Fibroblast of peridontal ligament (primary cell): ENCODE results near the gene LAMA4.
A peak's percentile ranks its signal among the peaks of the same experiment; 100 is the strongest.

Experiments used
- DNase-seq: peaks from one replicate; pipeline ENCODE4 v3.0.0-alpha.2; 2010; ENCODE audit errors: extremely low read depth

Gene LAMA4, protein sequence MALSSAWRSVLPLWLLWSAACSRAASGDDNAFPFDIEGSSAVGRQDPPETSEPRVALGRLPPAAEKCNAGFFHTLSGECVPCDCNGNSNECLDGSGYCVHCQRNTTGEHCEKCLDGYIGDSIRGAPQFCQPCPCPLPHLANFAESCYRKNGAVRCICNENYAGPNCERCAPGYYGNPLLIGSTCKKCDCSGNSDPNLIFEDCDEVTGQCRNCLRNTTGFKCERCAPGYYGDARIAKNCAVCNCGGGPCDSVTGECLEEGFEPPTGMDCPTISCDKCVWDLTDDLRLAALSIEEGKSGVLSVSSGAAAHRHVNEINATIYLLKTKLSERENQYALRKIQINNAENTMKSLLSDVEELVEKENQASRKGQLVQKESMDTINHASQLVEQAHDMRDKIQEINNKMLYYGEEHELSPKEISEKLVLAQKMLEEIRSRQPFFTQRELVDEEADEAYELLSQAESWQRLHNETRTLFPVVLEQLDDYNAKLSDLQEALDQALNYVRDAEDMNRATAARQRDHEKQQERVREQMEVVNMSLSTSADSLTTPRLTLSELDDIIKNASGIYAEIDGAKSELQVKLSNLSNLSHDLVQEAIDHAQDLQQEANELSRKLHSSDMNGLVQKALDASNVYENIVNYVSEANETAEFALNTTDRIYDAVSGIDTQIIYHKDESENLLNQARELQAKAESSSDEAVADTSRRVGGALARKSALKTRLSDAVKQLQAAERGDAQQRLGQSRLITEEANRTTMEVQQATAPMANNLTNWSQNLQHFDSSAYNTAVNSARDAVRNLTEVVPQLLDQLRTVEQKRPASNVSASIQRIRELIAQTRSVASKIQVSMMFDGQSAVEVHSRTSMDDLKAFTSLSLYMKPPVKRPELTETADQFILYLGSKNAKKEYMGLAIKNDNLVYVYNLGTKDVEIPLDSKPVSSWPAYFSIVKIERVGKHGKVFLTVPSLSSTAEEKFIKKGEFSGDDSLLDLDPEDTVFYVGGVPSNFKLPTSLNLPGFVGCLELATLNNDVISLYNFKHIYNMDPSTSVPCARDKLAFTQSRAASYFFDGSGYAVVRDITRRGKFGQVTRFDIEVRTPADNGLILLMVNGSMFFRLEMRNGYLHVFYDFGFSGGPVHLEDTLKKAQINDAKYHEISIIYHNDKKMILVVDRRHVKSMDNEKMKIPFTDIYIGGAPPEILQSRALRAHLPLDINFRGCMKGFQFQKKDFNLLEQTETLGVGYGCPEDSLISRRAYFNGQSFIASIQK (N-terminal part only)

DNA sequence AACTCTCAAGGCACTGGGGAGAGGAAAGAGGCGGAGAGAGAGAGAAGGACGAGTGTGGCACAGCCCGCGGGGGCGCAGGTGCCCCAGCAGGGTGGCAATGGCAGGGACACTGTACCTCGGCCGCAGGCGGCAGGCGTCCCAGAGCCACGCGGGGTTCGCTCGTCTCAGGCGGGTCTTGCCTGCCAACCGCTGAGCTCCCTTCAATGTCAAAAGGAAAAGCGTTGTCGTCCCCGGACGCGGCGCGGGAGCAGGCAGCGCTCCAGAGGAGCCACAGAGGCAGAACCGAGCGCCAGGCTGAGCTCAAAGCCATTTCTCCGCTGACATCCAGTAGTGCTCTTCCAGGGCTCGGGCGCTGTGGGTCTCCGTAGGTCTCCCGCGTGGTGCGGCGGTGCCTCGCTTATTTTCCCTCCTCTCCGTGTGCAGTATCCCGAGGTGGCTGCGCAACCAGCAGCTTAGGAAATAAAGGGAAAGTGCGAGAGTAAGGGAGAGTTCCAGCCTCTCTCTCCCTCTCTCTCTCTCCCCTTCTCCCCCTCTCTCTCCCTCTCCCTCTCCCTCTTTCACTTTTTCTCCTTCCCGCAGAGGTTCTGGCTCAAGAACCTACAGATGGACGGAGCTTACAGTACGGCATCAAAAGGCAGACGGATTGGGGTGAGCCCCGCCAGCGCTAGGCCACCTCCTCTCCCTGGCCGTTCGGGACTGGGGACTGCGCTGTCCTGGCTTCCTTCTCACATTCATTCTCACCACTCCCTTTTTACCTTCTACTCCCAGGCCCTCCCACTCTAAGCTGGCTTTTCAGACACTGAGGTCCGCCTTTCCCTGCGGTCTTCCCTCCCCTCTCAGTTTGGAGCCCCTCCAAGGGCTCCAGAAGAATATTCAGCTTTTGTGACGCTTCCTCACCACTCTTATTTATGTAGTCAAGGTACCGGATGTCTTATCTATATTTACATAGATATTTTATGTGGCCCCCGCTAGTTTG lies at the start of gene LAMA4:
TSS of gene LAMA4 (minus strand) at position 727 of the 976 bp plus-strand sequence. CDS start at position 310, 417 bp downstream.
- DNase-seq: peak; percentile 83

GRCh38 chr6:112302142-112302705 lies 47.9 kb upstream of the LAMA4 start:
- DNase-seq: no peak

GRCh38 chr6:112300896-112301295 lies 46.5 kb upstream of the LAMA4 start:
- no peak for DNase-seq

- DNase-seq: peak; percentile 89
Measured at GRCh38 chr6:112298816-112299281, 44.5 kb upstream of the LAMA4 start.

DNA sequence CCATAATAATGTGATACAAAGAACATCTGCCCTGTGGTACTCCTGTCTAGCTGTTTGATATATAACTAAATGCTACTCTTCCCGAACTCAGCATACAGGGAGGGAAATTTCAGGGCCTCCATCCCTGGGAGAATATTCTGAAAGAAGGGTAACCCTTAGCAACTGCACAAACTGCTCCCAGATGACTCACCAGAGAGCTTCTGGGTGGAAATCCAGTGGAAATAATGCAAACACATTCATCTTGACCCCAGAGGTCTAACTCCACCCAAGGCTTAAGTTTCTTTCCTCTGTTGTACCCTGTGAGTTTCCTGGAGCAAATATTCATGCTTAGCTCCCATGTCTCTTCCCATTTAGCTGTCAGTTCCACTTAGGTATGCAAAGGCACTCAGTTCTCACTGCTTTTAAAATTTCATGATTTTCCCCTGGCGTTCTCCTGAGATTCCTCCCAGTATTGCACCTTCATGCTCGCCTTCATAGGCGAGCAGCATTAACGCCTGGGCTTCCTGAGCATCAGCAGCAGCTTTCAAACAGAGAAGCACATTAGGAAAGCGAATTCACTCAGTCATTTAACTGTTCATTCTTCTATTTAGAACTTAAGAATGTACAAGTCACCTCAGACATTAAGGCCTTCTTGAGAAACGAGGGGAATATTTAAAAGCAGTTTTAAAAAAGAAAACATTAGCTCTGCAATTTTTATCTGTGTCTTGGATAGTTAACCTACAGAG lies 43.8 kb upstream of the LAMA4 start:
- peak; percentile 98 for DNase-seq

- DNase-seq: peak; percentile 52
Measured at GRCh38 chr6:112296694-112297093, 42.3 kb upstream of the LAMA4 start.

GRCh38 chr6:112296122-112296521 lies 41.8 kb upstream of the LAMA4 start:
- peak; percentile 68 for DNase-seq

DNA sequence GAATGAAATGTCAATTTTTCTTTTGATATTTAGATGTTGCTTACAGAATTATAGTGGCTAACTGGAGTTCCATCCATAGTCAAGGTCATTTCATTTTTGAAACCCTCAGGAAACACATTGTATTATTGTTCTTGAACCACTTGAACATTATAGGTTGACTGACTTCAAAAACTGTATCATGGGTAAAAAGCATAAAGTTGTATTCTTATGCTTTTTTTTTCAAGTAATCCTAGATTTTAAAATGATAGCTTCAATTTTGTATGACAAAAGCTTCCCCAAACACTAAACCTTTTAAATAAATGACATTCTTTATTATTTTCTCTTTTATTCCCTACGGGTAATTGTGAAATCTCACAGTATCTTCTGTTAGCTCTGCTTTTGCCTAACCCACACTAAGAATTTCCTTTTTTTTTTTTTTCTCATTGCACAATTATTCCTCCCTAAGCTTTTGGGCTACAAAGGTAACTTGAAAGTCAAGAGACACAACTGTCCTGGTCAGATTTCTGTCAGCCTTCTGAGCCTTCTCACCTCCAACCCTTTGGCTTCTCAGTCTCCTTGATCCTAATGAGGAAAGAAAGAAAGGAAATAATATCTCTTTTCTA lies 36.9 kb upstream of the LAMA4 start:
- no peak for DNase-seq

DNA sequence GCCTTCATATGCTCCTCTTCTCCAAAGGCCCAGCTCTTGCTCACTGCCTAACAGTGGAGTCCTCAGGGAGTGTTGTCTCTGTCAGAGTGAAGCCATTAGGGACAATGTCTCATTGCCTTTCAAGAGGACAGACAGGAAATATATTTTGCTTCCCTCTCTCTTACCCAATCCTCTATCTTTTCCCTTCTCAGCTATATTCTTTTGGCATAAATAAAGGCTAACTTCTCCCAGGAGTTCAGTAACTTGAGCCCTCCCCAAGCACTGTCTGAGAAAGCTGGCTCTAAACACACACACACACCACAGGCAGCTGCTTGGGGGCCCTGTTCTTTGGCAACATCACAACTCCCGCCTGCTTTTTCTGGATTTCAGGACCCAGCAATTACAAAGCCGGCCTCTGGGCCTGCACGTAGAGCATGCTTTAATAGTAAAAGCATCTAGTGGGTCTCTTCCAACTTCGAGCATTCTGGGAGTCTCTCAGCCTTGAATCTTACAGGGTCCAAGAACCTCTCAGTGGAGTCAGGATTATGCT lies 34.7 kb upstream of the LAMA4 start:
- peak; percentile 98 for DNase-seq

DNA sequence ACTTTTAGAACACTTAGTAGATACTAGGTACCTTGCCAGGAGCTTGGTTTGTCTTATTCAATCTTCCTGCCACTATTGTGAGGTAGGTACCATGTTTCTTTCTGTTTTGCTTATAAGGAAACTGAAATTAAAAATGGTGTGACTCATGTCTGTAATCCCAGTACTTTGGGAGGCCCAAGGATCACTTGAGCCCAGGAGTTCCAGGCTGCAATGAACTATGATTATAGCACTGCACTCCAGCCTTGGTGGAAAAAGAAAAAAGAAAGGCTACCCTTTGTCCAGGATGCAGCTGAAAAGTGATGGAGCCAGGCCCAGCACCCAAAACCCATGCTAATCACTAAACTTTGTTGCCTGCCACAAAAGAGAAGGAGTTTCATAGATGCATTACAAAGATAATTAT lies 34.1 kb upstream of the LAMA4 start:
- peak; percentile 41 for DNase-seq

- no peak for DNase-seq
Measured at GRCh38 chr6:112287577-112288225, 33.3 kb upstream of the LAMA4 start.

- DNase-seq: peak; percentile 42
Measured at GRCh38 chr6:112286500-112287144, 32.3 kb upstream of the LAMA4 start.

DNA sequence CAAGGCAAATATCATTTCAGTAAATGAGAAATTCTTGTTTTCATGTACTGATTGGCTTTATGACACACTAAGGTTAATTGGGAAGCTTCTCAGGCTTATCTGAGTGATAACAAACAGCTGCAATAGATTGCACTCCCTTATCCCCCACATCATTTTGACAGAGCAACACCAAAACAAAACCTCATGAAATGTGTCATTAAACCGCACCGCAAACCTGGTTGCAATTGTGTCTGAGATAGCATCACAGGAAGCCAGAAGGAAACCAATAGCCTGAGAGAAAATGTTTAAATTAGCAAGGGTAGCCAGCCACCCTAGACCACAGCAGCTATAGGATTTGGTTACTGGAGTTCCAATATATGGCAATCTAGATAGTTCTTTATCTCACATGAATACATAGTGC lies 31.6 kb upstream of the LAMA4 start:
- DNase-seq: no peak

DNA sequence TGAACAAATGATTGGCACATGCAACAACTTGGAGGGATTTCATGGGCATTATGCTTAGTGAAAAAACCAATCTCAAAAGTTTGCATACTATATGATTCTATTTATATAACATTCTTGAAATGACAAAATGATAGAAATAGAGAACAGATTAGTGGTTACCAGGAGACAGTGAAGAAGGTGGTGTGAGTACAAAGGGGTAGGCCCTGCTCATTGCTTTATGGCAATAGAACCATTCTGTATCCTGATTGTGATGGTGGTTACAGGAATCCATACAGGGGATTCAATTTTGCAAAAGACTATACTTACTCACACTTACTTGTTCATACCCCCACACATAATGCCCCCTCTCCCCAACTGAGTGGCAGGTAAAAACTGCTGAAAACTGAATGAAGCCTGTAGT lies 30.2 kb upstream of the LAMA4 start:
- DNase-seq: no peak

- DNase-seq: no peak
Measured at GRCh38 chr6:112283621-112284020, 29.3 kb upstream of the LAMA4 start.

DNA sequence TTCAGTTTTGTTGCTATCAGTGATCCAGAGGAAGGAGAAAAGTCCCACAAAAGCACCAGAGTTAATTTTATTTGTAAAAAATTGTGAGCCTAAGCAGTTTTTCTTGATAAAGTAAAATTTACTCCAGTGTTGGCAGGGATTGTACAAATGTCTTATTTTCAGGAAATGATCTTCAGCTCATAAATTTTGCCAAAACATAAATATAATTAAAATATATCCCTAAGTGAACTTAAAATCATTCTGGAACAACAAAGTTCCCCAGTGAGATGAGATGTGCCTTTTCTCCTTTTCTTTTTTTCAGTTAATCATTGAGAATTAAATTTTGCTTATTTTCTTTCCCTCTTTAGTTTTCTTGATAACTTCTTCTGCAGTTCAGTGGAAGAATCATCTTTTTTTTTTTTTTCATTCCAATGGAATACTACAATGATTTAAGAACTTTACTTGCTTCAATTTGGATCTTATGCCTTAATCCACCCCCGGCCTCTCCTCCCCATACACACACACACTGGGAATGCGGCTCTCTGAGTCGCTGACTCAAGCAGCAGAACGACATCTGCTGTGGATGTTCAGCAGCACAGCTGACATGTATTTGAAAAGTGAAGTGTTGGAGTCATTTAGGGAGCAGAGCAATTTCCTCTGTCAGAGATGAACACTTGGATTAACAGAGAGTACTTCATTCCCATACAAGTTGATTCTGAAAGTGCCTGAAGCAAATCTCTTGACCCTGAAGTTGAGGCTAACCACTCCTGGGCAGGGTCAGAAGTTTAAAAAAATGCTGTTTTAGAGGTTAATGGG lies 27.7 kb upstream of the LAMA4 start:
- peak; percentile 92 for DNase-seq
